GM12892 (cell line): ENCODE data around the gene VAMP1.

Source experiments
- POLR2A ChIP-seq: IDR thresholded peaks from 2 replicates; pipeline ENCODE4 v1.6.1; 2011; ENCODE audit warnings: low read depth, low read length, control low read depth
- POLR2AphosphoS5 ChIP-seq: IDR thresholded peaks from 2 replicates; pipeline ENCODE4 v1.6.1; 2011; ENCODE audit warnings: low read depth, low read length, control low read depth
- TAF1 ChIP-seq: IDR thresholded peaks from 2 replicates; pipeline ENCODE4 v1.6.1; 2011; ENCODE audit warnings: low read depth, mild to moderate bottlenecking, control low read depth, low read length, borderline replicate concordance

DNA sequence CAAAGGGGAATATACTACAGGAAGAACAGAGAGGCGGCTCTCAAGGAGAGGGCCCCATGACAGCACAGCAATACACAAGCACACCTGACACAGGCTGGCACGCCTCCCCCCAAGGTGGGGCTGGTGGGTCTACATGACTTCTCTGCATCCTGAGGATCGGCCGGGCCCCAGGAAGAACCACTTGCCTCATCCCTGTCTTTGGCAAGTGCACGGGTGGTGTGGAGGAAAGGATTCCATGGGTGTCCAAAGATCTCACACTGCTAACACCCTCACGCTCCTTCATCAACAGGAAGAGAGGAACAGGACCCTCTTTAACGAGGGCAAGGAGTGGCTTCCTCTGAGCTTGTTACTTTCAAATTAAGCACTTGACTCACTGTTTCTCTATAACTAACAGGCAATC lies 7.3 kb downstream of the VAMP1 start:
- TF ChIP-seq POLR2A (no peak), POLR2AphosphoS5 (no peak), TAF1 (no peak)
